GM15510 (cell line): ENCODE measurements around the gene SNX18.

Experiments used
- POLR2A ChIP-seq: IDR thresholded peaks from 3 replicates; pipeline ENCODE4 v1.6.1; 2011; ENCODE audit warnings: borderline replicate concordance; ENCODE audit not compliant: insufficient read length; ENCODE audit errors: extremely low read depth

The SNX18 gene

DNA sequence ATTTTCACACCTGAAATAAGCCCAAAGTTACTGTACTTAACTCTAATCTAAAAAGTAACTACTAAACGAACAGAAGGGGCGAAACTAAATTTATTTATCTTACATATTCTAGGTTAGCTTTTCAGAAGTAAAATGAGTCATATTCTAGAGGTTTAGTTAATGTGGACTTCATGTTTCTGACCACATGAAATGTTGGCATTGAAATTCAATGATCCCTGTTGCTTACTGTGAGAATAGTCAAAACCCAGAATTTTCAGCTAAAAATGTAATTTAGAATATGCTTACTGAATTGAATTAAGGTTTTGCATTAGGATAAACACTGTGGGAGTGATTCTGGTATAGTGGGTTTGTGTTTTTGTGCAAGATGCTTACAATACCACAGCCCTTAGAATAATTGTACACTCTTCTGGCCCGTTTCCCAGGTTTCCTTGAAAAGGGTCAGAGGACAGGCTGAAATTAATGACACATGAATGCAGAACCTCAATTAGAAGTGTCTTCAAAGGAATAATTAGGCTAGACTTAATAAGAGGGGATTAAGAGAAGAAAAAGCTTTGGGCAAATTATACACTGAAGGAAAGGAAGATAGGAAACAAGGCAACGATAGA, 1.4 kb upstream of the SNX18 start:
- no peak for TF ChIP-seq POLR2A

DNA sequence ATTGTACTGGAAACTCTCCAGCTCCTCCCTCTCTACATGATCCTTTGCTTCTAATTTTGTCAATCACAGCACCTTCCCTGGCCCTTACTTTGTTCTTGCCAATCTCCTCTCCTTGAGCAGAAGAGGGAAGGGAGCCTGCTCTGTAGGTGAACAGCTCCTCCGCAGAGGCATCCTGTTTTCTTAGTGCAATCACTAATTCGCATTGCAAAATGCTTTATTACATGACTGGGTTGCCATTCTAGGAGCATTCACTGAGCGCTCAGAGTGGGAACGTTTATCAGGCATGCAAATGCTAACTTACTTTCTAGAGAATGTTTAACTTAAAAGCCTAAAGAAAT, 416 bp upstream of the SNX18 start:
- no peak for TF ChIP-seq POLR2A

DNA sequence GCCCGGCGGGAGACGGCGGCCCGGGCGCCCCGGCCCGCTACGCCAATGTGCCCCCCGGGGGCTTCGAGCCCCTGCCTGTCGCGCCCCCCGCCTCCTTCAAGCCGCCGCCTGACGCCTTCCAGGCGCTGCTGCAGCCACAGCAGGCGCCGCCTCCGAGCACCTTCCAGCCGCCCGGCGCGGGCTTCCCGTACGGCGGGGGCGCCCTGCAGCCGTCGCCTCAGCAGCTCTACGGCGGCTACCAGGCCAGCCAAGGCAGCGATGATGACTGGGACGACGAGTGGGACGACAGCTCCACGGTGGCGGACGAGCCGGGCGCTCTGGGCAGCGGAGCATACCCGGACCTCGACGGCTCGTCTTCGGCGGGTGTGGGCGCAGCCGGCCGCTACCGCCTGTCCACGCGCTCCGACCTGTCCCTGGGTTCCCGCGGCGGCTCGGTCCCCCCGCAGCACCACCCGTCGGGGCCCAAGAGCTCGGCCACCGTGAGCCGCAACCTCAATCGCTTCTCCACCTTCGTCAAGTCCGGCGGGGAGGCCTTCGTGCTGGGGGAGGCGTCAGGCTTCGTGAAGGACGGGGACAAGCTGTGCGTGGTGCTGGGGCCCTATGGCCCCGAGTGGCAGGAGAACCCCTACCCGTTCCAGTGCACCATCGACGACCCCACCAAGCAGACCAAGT, 723 bp downstream of the SNX18 start:
- TF ChIP-seq POLR2A: no peak

DNA sequence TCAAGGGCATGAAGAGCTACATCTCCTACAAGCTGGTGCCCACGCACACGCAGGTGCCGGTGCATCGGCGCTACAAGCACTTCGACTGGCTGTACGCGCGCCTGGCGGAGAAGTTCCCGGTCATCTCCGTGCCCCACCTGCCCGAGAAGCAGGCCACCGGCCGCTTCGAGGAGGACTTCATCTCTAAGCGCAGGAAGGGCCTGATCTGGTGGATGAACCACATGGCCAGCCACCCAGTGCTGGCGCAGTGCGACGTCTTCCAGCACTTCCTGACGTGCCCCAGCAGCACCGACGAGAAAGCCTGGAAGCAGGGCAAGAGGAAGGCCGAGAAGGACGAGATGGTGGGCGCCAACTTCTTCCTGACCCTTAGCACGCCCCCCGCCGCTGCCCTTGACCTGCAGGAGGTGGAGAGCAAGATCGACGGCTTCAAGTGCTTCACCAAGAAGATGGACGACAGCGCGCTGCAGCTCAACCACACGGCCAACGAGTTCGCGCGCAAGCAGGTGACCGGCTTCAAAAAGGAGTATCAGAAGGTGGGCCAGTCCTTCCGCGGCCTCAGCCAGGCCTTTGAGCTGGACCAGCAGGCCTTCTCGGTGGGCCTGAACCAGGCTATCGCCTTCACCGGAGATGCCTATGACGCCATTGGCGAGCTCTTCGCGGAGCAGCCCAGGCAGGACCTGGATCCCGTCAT, 1.4 kb downstream of the SNX18 start:
- no peak for TF ChIP-seq POLR2A

DNA sequence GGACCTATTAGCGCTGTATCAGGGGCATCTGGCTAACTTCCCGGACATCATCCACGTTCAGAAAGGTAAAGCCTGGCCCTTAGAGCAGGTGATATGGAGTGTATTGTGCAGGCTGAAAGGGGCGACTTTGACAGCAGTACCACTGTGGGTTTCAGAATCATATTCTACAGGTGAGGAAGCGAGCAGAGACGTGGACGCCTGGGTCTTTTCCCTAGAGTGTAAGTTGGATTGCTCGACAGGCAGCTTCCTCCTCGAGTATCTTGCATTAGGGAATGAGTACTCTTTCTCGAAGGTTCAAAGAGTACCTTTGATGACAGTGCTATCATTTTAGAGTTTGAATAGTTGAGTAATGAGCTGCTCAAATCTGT, 1.9 kb downstream of the SNX18 start:
- no peak for TF ChIP-seq POLR2A

DNA sequence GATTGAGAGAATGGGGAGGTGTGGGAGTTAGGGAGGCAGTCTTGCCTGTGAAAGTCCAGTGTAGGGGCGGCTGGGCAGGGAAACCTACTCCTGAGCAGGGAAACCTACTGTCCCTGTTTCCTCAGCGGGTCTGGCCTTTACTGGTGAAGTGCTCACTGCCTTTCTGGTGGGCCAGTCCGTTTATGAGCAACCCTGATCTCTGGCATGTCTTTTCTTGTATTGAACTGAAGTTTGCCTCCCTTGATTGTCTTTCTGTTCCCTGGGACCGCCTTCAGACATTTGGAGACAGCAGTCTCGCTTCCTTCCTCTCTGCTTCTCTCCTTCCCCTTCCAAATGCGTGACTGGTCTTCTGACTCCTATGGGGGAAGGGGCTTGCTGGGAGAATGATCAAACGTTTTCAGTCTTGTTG, 2.9 kb downstream of the SNX18 start:
- no peak for TF ChIP-seq POLR2A

DNA sequence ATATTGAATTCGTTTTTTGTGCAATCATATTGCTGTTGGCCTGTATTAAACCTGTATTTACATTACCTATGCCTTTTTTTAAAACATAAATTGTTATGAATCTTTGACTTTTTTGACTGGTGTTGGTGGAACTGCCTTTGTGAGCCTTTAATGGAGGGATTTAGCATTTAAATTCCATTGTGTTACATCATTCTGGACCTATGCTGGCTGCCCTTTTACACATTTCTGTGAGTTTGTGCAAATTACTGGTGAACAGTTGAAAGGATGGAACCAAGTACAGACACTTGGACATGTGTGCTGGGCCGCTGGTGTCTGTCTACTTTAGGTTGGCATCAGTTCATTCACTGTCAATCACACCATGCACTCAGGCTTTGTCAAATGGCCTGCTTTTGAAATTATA, 3.4 kb downstream of the SNX18 start:
- TF ChIP-seq POLR2A: no peak

DNA sequence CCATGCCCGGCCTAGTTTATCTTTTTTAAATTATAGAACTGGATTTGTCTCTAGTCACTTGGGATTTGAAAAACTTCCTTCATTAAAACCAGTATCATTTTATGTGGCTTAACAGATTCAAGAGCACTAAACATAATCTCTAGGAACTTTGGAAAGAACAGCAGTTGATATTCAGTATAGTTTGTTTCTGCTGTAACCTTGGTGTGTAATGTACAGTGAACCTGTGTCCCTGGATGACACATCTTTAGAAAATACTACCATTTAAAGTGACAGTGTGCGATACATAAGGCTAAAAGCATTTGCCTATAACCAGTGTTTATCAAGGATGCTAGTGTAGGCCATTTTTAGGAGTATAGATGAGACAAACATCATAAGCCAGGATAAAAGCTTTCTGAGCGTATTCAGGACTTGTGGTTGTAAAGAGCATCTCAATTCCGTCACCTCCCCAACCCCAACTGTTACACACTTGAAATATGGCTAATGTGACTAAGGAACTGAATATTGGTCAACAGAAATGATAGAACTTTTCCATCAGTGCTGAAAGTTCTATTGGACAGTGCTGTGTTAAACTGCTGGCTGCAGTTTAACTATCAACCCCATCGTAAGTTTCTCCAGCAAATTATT, 4.4 kb downstream of the SNX18 start:
- no peak for TF ChIP-seq POLR2A

DNA sequence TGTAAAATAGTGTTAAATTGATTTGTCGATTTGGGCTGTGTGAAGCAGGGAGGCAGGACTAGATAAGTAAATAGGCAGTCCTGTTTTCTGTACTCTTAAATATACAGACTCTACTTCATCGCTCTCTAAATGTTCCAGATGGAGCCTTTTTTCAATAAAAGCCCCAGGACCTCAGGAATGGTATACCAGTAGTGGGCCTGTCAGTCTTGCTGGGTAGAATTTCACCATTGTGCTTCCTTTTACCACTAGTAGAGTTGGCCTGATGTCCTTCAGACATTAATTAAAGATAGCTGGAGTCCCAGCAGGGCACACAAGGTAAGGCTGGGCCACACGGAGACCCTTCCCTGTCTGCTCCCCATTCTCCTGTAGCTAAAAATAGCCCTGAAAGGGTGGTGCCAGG, 6.0 kb downstream of the SNX18 start:
- TF ChIP-seq POLR2A: no peak

DNA sequence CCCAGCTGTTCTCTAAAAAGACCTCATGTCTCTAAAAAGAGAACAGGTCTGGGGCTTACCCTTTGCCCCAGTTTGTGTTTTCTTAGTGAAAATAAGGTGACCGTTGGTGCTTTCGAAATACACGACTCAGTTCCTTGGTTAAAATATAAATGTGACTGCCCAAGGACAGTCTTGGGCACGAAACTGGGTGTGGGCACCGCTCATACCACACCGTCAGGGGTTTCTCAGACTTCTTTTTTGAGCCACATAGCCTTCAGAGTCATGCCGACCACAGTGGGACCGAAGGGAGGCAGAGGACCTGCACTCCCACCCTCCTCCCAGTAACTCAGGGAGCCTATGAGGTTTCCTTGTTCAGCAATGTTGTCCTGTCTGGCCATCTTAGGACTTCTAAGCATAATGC, 6.5 kb downstream of the SNX18 start:
- TF ChIP-seq POLR2A: no peak

DNA sequence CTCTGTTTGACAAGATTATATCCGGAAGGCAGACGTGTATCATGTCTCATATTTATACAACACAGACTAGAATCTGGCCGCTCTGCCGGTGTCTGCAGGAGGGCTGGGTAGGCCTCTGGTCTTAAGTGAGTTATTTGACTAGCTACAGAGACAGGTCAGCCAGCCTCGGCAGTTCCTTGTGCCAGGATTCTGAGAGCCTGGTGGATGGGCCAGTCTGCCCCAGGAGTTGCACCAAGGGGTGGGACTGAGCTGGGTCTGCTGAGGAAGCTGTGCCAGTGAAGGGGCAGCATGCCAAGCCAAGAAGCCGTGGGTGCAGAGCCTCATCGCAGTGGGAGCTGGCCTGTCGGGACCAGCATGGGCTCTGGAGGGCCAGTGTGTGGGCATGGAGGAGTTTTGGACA, 7.1 kb downstream of the SNX18 start:
- no peak for TF ChIP-seq POLR2A

DNA sequence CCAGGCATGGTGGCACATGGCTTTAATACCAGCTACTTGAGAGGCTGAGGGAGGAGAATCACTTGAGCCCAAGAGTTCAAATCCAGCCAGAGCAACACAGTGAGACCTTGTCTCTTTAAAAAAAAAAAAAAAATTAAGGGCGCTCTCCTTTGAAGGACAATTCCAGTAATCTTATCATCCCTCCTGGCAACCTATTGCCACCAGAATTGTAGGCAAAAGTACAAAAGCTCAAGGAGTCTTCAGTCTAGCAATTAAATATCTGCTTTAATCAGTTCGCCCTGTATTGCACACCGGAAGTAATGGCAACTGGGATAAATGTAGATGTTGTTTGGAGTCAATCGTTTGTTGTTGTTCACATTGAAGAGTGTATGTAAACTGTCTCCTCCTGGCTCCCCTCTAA, 7.7 kb downstream of the SNX18 start:
- no peak for TF ChIP-seq POLR2A

DNA sequence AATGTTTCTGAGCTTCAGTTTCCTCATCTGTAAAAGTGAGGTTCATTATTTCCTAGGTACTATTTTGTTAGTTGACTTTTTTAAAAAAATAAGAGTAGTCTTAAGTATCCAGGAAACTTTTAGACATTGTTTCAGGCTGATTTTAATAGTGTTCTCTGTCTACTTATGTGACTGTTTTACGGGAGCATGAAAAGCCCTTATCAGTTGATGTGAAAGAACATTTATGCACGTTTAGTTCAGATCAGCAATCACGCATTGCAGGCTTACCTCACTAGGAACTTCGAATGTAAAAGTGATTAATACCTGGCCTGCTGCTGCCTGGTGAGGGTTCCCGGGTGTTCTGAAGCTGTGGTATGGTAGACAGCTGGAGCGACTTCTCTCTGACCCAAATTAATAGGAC, 8.1 kb downstream of the SNX18 start:
- no peak for TF ChIP-seq POLR2A

DNA sequence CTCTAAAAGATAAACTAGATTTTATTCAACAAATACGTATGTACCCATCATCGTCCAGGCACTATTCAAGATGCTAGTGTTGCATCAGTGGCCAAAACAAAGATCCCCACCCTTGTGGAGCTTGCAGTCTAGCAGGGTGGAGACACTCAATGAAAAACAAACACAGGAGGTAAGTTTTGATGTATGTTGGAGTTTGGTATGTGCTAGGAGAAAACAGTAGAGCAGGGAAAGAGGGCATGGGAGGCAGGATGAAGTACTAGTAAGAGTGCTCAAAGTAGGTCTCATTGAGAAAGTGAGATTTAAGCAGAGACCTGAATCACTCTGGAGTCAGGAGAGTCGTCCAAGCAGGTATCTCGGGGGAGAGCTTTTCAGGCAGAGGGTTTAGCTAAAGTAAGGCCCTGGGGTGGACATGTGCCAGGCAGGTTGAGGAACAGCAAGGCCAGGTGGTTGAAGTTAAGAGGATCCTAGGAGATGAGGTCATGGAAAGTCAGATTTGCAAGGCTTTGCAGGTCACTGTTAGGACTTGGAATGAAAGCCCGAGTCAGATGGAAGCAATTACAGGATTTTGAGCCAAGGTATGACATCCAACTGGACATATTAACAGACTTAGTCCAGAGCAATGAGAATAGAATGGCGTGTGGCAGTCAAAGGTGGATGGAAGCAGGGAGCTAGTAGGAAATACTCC, 9.2 kb downstream of the SNX18 start:
- no peak for TF ChIP-seq POLR2A

DNA sequence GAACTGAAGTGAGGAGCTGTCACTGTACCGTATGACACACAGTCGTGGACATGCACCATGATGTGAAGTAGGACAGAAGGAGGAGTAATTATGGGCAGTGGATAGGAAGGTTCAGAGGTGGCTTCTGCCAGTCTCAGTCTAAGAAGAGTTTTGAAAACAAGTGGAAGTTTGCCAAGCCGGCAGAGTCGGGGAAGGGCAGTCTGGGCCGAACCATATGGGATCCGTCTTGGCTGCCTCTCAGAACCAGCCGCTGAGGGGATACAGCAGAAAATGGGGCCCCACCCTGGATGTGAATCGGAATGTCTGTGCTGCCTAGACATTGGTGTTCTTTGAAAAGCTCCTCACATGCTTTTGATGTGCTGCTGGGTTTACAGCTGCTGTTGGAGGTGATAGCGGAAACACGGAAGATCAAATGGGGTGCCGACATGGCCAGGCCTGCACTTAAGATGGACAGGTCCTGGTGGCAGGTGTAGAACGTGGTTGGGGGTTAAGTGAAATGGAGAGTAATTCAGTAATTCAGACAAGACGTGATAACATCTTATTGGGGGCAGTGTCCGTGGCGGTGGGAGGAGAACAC, 11.2 kb downstream of the SNX18 start:
- no peak for TF ChIP-seq POLR2A
